Measurements from ENCODE around the gene PHLPP1.

Gene PHLPP1

DNA sequence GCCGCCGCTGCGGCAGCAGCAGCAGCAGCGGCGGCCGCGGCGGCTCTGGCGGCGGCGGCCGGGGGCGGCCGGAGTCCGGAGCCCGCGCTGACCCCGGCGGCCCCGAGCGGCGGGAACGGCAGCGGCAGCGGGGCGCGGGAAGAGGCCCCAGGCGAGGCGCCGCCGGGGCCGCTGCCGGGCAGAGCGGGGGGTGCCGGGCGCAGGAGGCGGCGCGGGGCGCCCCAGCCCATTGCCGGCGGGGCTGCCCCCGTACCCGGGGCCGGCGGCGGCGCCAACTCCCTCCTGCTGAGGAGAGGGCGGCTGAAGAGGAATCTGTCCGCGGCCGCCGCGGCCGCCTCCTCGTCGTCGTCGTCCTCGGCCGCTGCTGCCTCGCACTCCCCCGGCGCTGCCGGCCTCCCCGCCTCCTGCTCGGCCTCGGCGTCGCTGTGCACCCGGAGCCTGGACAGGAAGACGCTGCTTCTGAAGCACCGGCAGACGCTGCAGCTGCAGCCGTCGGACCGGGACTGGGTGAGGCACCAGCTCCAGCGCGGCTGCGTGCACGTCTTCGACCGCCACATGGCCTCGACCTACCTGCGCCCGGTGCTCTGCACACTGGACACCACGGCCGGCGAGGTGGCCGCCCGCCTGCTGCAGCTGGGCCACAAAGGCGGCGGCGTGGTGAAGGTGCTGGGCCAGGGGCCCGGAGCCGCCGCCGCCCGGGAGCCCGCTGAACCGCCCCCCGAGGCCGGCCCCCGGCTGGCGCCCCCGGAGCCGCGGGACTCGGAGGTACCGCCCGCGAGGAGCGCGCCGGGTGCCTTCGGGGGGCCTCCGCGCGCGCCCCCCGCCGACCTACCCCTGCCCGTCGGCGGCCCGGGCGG, 646 bp downstream of the PHLPP1 start:
- no peaks in the 10 kb centered on the region for H3K9me3 ChIP-seq (ENCODE audit: insufficient read depth, low read length)
- TF ChIP-seq, protein P1, sequence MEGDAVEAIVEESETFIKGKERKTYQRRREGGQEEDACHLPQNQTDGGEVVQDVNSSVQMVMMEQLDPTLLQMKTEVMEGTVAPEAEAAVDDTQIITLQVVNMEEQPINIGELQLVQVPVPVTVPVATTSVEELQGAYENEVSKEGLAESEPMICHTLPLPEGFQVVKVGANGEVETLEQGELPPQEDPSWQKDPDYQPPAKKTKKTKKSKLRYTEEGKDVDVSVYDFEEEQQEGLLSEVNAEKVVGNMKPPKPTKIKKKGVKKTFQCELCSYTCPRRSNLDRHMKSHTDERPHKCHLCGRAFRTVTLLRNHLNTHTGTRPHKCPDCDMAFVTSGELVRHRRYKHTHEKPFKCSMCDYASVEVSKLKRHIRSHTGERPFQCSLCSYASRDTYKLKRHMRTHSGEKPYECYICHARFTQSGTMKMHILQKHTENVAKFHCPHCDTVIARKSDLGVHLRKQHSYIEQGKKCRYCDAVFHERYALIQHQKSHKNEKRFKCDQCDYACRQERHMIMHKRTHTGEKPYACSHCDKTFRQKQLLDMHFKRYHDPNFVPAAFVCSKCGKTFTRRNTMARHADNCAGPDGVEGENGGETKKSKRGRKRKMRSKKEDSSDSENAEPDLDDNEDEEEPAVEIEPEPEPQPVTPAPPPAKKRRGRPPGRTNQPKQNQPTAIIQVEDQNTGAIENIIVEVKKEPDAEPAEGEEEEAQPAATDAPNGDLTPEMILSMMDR (IDR thresholded peaks at IDR 0.05; ENCODE audit: low read depth, low read length), result no peak
- TF ChIP-seq EZH2phosphoT487 (IDR thresholded peaks at IDR 0.05; ENCODE audit: low read depth), result no peak
- H3K4me3 ChIP-seq (ENCODE audit: low read length), result peak overlapping the region; percentile 78
- no peaks in the 10 kb centered on the region for H4K20me1 ChIP-seq (ENCODE audit: insufficient read depth, low read length)
- H2AFZ ChIP-seq (ENCODE audit: low read depth, low read length), result peak overlapping the region; percentile 62
- peak overlapping the region; percentile 43; the same call in 1 of the 2 replicates for H3K27ac ChIP-seq (ENCODE audit: low read length)
- peaks cover 23% of the 10 kb centered on the region for H3K4me1 ChIP-seq (ENCODE audit: low read length)
- H3K79me2 ChIP-seq (ENCODE audit: low read length), result peaks cover 6% of the 10 kb centered on the region
- peaks cover 6% of the 10 kb centered on the region for H3K27me3 ChIP-seq (ENCODE audit: low read depth, low read length)
- no peaks in the 10 kb centered on the region for H3K36me3 ChIP-seq (replicated peaks; ENCODE audit: low read depth, low read length)
- H3K9ac ChIP-seq (ENCODE audit: low read length), result peak overlapping the region; percentile 72
- H3K4me2 ChIP-seq (ENCODE audit: low read length), result peak overlapping the region; percentile 77

- Histone ChIP-seq H4K20me1 (ENCODE audit: insufficient read depth, low read length) (no peaks in the 10 kb centered on the region), H3K27me3 (ENCODE audit: low read depth, low read length) (0 out of 2 replicates have a peak, but pooled peaks cover 3% of the 10 kb centered on the region), H3K9ac (ENCODE audit: low read length) (peak overlapping the region; percentile 6; the same call in 1 of the 2 replicates), H2AFZ (ENCODE audit: low read depth, low read length) (no peak overlapping the region), H3K36me3 (replicated peaks; ENCODE audit: low read depth, low read length) (no peaks in the 10 kb centered on the region), H3K4me3 (ENCODE audit: low read length) (peak overlapping the region; percentile 67), H3K9me3 (ENCODE audit: insufficient read depth, low read length) (no peaks in the 10 kb centered on the region), H3K4me1 (ENCODE audit: low read length) (peaks cover 23% of the 10 kb centered on the region), H3K27ac (ENCODE audit: low read length) (no peak overlapping the region), H3K79me2 (ENCODE audit: low read length) (peaks cover 6% of the 10 kb centered on the region), H3K4me2 (ENCODE audit: low read length) (peak overlapping the region; percentile 69)
- no peak for TF ChIP-seq EZH2phosphoT487 (IDR thresholded peaks at IDR 0.05; ENCODE audit: low read depth)
- TF ChIP-seq, protein P1 (IDR thresholded peaks at IDR 0.05; ENCODE audit: low read depth, low read length), result no peak
These were observed 1.4 kb downstream of the PHLPP1 start for GRCh38 chr18:62716619-62717168.

- H3K9me3 ChIP-seq (ENCODE audit: insufficient read depth, low read length), result no peaks in the 10 kb centered on the region
- no peak overlapping the region for H3K27ac ChIP-seq (ENCODE audit: low read length)
- TF ChIP-seq, protein P1 (IDR thresholded peaks at IDR 0.05; ENCODE audit: low read depth, low read length), result no peak
- no peak for TF ChIP-seq EZH2phosphoT487 (IDR thresholded peaks at IDR 0.05; ENCODE audit: low read depth)
- H3K4me2 ChIP-seq (ENCODE audit: low read length), result peak overlapping the region; percentile 69
- H3K9ac ChIP-seq (ENCODE audit: low read length), result peak overlapping the region; percentile 6
- 0 out of 2 replicates have a peak, but pooled peaks cover 3% of the 10 kb centered on the region for H3K27me3 ChIP-seq (ENCODE audit: low read depth, low read length)
- no peaks in the 10 kb centered on the region for H4K20me1 ChIP-seq (ENCODE audit: insufficient read depth, low read length)
- H2AFZ ChIP-seq (ENCODE audit: low read depth, low read length), result peak overlapping the region; percentile 6; the same call in 1 of the 2 replicates
- H3K4me3 ChIP-seq (ENCODE audit: low read length), result peak overlapping the region; percentile 67
- H3K4me1 ChIP-seq (ENCODE audit: low read length), result peaks cover 23% of the 10 kb centered on the region
- no peaks in the 10 kb centered on the region for H3K36me3 ChIP-seq (replicated peaks; ENCODE audit: low read depth, low read length)
- H3K79me2 ChIP-seq (ENCODE audit: low read length), result peaks cover 6% of the 10 kb centered on the region
These were observed 2.0 kb downstream of the PHLPP1 start for GRCh38 chr18:62717169-62717924.
